Stomach (tissue), 9 donors: ENCODE data around the gene PCYT2. TPM values are rescaled to one million over a fixed set of nuclear protein-coding genes. Genes with fewer than 3 reads are reported as not detected.

Experiments
- DNase-seq, 2 donors: peaks; one replicate each; pipeline versions ENCODE4 v3.0.0 to v3.0.0-alpha.2; 2013 to 2019
- H3K27ac ChIP-seq, 5 donors: fragments of 200-600 bp in 4 of 5; sonication (generic) in 4 of 5; one replicate each; pipeline ENCODE4 v1.5.1; 2013 to 2019; ENCODE audit warnings: mild to moderate bottlenecking in 1 of 5, moderate library complexity in 1 of 5
- H3K27me3 ChIP-seq, 3 donors: fragments of 200-600 bp; sonication (generic); one replicate each; pipeline ENCODE4 v1.5.1; 2017 to 2019; ENCODE audit warnings: mixed run types in 1 of 3
- H3K36me3 ChIP-seq, 4 donors: fragments of 200-600 bp; sonication (generic); 1 replicate in 3 of 4; 2 replicates in 1 of 4; pipeline ENCODE4 v1.5.1; 2016 to 2019
- H3K4me1 ChIP-seq, 4 donors: fragments of 200-600 bp; sonication (generic); one replicate each; pipeline ENCODE4 v1.5.1; 2016 to 2019
- H3K4me3 ChIP-seq, 4 donors: fragments of 200-600 bp; sonication (generic) in 3 of 4; one replicate each; pipeline ENCODE4 v1.5.1; 2016 to 2019; ENCODE audit warnings: mild to moderate bottlenecking in 1 of 4
- H3K9me3 ChIP-seq, 4 donors: fragments of 200-600 bp; sonication (generic); one replicate each; pipeline ENCODE4 v1.5.1; 2016 to 2019
- EP300 ChIP-seq: sonication (generic); formaldehyde crosslinking; IDR thresholded peaks from one replicate; pipeline ENCODE4 v1.6.1; 2017; ENCODE audit warnings: antibody characterized with exemption
- POLR2A ChIP-seq, 4 donors: fragments of 450-650 bp; IDR thresholded peaks; one replicate each; pipeline ENCODE4 v1.6.1; 2016; ENCODE audit warnings: antibody characterized with exemption in 4 of 4, control low read depth in 2 of 4, mild to moderate bottlenecking in 1 of 4, moderate library complexity in 1 of 4
- POLR2AphosphoS5 ChIP-seq, 3 donors: sonication (generic); formaldehyde crosslinking; IDR thresholded peaks; one replicate each; pipeline ENCODE4 v1.6.1; 2016; ENCODE audit warnings: antibody characterized with exemption in 3 of 3
- WGBS, 5 donors: extraction: QIAGEN DNeasy Blood & Tissue Kit in 3 of 5; methylation state at CpG; one replicate each; pipeline versions ENCODE4 v1.1.5 to v1.1.7; 2013 to 2018; 5-methylcytosine and 5-hydroxymethylcytosine counted together
- intact Hi-C: fragments of 100-400 bp; cut with DNase I; formaldehyde crosslinking; loops from one replicate; pipeline ENCODE4 v1.15.1; 2023; ENCODE audit warnings: low total_unique reads
- polyA plus RNA-seq, 3 donors: library from polyadenylated mRNA; stranded (reverse); fragments of 200-250 nt; gene quantifications; one replicate each; pipeline ENCODE4 v1.2.3, GENCODE V29; 2013
- total RNA-seq, 5 donors: library from RNA; depleted of rRNA; stranded (reverse); fragments of >200 nt; gene quantifications; one replicate each; pipeline versions ENCODE4 v1.1.0 to v1.2.3, GENCODE V29; 2014 to 2016
- TF ChIP-seq, protein P1 (sequence below), 7 experiments: fragments of 450-650 bp in 4 of 7; fragments of 200-600 bp in 3 of 7; sonication (generic) in 3 of 7; IDR thresholded peaks; one replicate each; pipeline ENCODE4 v1.5.1; 2016 to 2019; ENCODE audit warnings: antibody characterized with exemption in 7 of 7, control low read depth in 2 of 7, mild to moderate bottlenecking in 1 of 7
- donor health status: healthy with polysubstance abuse.
- donor health status: Bipolar disorder and iron deficiency.
- donor health status: healthy.

PCYT2 gene
- total and polyA plus RNA-seq, 8 donors, result 17.5 to 119 (median 41.2) TPM

DNA sequence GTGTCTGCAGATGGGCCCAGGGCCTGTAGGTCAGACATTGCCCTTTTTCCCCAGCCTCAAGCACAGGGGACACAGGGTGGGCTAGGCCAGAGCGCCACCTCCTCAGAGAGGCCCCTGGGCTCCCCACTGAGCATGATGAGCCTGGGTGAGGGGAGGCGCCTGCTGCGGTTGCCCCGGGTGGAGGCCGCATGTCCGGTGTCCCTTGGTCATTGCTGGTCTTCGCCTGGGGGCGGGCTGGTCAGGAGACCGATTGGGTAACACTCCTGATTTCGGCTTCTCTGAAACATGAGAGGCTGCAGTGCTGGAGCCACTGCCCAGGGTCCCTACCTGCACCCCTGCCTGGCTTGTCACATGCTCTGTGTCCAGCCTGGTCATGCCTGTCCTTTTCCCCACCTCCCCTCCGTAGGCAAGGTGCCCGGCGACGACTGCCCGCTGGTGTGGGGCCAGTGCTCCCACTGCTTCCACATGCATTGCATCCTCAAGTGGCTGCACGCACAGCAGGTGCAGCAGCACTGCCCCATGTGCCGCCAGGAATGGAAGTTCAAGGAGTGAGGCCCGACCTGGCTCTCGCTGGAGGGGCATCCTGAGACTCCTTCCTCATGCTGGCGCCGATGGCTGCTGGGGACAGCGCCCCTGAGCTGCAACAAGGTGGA lies 11.6 kb downstream of the PCYT2 start:
- DNase-seq, result no peak
- H3K36me3 ChIP-seq, result peaks cover 28 to 76% (median 70%) of the 10 kb centered on the region in 4 donors
- H3K4me3 ChIP-seq, result no peak overlapping the region
- intact Hi-C loops, result no loop called here
- WGBS, 5 donors, result 83 to 91% (median 89%) methylated on average over 13 to 22 of the region's 22 CpGs
- H3K27me3 ChIP-seq, result peaks cover 0 to 25% (median 17%) of the 10 kb centered on the region in 3 donors
- peaks cover 13 to 20% (median 19%) of the 10 kb centered on the region in 4 donors for H3K4me1 ChIP-seq
- H3K27ac ChIP-seq, result no peak overlapping the region
- TF ChIP-seq POLR2AphosphoS5 (IDR thresholded peaks at IDR 0.05), result no peak
- TF ChIP-seq EP300, result no peak
- TF ChIP-seq POLR2A (IDR thresholded peaks at IDR 0.05), result no peak
- TF ChIP-seq, protein P1, sequence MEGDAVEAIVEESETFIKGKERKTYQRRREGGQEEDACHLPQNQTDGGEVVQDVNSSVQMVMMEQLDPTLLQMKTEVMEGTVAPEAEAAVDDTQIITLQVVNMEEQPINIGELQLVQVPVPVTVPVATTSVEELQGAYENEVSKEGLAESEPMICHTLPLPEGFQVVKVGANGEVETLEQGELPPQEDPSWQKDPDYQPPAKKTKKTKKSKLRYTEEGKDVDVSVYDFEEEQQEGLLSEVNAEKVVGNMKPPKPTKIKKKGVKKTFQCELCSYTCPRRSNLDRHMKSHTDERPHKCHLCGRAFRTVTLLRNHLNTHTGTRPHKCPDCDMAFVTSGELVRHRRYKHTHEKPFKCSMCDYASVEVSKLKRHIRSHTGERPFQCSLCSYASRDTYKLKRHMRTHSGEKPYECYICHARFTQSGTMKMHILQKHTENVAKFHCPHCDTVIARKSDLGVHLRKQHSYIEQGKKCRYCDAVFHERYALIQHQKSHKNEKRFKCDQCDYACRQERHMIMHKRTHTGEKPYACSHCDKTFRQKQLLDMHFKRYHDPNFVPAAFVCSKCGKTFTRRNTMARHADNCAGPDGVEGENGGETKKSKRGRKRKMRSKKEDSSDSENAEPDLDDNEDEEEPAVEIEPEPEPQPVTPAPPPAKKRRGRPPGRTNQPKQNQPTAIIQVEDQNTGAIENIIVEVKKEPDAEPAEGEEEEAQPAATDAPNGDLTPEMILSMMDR (IDR thresholded peaks at IDR 0.05), result no peak
- no peaks in the 10 kb centered on the region for H3K9me3 ChIP-seq

DNA sequence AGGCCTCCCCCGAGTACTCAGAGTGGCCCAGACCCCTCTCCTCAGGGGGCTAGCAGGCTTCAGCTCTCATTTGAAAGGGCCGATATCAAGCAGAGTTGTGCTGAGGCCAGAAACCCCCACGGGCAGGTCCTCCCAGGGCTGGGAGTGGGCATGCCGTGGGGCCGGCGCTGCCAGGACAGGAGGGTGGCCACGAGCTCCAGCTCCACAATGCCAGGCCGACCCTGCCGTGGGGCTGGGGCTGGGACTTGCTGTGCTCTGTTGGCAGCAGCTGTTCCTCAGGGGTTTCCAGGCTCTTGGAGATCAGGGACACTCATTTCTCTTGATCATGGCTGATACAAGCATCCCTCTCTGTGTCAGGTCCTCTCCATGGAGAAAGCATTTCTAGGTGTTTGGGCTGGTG lies 12.3 kb downstream of the PCYT2 start:
- WGBS, 5 donors, result 81 to 95% (median 92%) methylated on average over 9 of the region's 9 CpGs
- TF ChIP-seq, protein P1 (IDR thresholded peaks at IDR 0.05), result no peak
- TF ChIP-seq POLR2A (IDR thresholded peaks at IDR 0.05) (no peak), POLR2AphosphoS5 (IDR thresholded peaks at IDR 0.05) (no peak), EP300 (no peak)
- Histone ChIP-seq H3K4me3 (no peak overlapping the region), H3K4me1 (peaks cover 13 to 20% (median 19%) of the 10 kb centered on the region in 4 donors), H3K27me3 (peaks cover 0 to 25% (median 17%) of the 10 kb centered on the region in 3 donors), H3K36me3 (peaks cover 25 to 76% (median 70%) of the 10 kb centered on the region in 4 donors), H3K9me3 (no peaks in the 10 kb centered on the region), H3K27ac (no peak overlapping the region)
- intact Hi-C loops, result no loop called here
- peak in 1 of 2 donors; percentile 0 for DNase-seq

DNA sequence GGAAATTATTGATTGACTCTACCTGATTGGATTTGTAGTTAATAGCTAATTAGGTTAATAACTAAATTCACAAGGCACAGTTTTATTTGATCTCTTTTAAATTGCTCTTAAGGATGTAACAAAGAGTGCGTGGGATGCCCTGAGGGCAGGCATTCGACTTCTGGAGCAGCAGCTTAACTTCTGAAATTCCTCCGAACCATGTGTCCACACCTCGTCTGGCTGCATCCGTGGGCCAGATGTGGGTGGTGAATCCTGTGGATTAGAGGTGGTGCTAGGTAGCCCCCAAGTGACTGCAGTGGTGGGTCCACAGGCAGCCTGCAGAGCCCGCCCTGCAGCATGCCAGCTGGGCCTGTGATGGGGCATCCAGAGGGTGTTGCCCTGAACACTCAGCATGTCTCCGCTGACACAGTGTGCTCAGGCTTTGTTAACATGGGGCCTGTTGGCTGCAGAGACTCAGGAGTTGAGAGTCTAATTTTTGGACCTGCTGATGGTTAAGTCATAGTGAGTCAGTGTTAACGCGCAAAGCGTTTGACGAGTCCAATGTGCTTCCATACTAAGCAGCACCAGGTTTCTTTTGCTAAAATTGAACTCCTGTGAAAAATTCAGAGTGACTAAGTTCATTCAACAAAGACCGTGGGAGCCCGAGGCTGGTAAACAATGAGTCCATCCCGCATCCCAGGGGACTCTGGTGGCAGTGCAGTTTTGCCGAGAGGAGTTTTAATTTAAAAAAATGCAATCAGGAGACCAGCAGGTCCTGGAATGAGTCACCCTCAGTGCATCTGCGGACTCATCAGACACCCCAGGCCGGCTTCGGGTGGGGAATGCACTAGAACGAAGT lies 13.0 kb downstream of the PCYT2 start:
- DNase-seq, result no peak
- H3K4me1 ChIP-seq, result peaks cover 13 to 21% (median 20%) of the 10 kb centered on the region in 4 donors
- intact Hi-C loops, result no loop called here
- H3K36me3 ChIP-seq, result peaks cover 25 to 76% (median 71%) of the 10 kb centered on the region in 4 donors
- no peaks in the 10 kb centered on the region for H3K9me3 ChIP-seq
- H3K27ac ChIP-seq, result no peak overlapping the region
- H3K4me3 ChIP-seq, result no peak overlapping the region
- peaks cover 0 to 23% (median 17%) of the 10 kb centered on the region in 3 donors for H3K27me3 ChIP-seq
- WGBS, 5 donors, result 86 to 92% (median 92%) methylated on average over 18 to 19 of the region's 19 CpGs
- TF ChIP-seq POLR2AphosphoS5 (IDR thresholded peaks at IDR 0.05) (no peak), EP300 (no peak), POLR2A (IDR thresholded peaks at IDR 0.05) (no peak)
- TF ChIP-seq, protein P1 (IDR thresholded peaks at IDR 0.05), result no peak

DNA sequence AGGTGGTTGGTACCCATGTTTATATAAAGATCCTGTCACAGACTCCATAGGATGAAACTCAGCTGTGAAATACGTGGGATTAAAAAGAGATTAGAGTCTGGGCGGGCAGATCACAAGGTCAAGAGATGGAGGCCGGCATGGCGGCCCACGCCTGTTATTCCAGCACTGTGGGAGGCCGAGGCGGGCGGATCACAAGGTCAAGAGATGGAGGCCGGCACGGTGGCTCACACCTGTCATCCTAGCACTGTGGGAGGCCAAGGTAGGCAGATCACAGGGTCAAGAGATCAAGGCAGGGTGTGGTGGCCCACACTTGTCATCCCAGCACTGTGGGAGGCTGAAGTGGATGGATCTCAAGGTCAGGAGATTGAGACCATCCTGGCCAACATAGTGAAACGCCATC lies 15.8 kb downstream of the PCYT2 start:
- intact Hi-C loops, result no loop called here
- H3K27ac ChIP-seq, result no peak overlapping the region
- H3K4me3 ChIP-seq, result no peak overlapping the region
- DNase-seq, result no peak
- H3K9me3 ChIP-seq, result no peaks in the 10 kb centered on the region
- H3K36me3 ChIP-seq, result peaks cover 25 to 71% (median 68%) of the 10 kb centered on the region in 4 donors
- TF ChIP-seq EP300 (no peak), POLR2AphosphoS5 (IDR thresholded peaks at IDR 0.05) (no peak), POLR2A (IDR thresholded peaks at IDR 0.05) (no peak)
- TF ChIP-seq, protein P1 (IDR thresholded peaks at IDR 0.05), result no peak
- peaks cover 13 to 21% (median 18%) of the 10 kb centered on the region in 4 donors for H3K4me1 ChIP-seq
- WGBS, 5 donors, result 80 to 94% (median 89%) methylated on average over 11 of the region's 11 CpGs
- no peaks in the 10 kb centered on the region for H3K27me3 ChIP-seq
